Activated CD8-positive, alpha-beta T cell treated with anti-CD3 and anti-CD28 coated beads for 36 hours (primary cell): ENCODE data around the gene COA8. TPM values are rescaled to one million over a fixed set of nuclear protein-coding genes. Genes with fewer than 3 reads are reported as not detected.

Experiments used
- ATAC-seq: fragments of 200-7000 bp; cut with Tn5 transposase; one replicate; pipeline ENCODE4 v1.10.0; 2021; ENCODE audit warnings: mild to moderate bottlenecking, moderate library complexity
- CTCF ChIA-PET: fragments of 350-600 bp; sonication (Branson Sonifier 250); formaldehyde crosslinking; loops from one replicate; lab custom pipeline; 2021; ENCODE audit warnings: antibody characterized with exemption; lab: Charles Lee
- POLR2A ChIA-PET: fragments of 350-600 bp; sonication (Branson Sonifier 250); formaldehyde crosslinking; loops from one replicate; lab custom pipeline; 2021; ENCODE audit warnings: antibody characterized with exemption; lab: Charles Lee
- DNase-seq: peaks from one replicate; pipeline ENCODE4 v3.0.0-alpha.2; 2020
- H3K27ac Mint-ChIP-seq: one replicate; pipeline ENCODE4 v1.8.0; 2021; ENCODE audit warnings: mild to moderate bottlenecking, mixed read lengths
- H3K27me3 Mint-ChIP-seq: one replicate; pipeline ENCODE4 v1.8.0; 2021; ENCODE audit warnings: mixed read lengths
- H3K36me3 Mint-ChIP-seq: one replicate; pipeline ENCODE4 v1.8.0; 2021; ENCODE audit warnings: low read depth, mixed read lengths
- H3K4me1 Mint-ChIP-seq: one replicate; pipeline ENCODE4 v1.8.0; 2021; ENCODE audit warnings: low read depth, mixed read lengths
- H3K4me3 Mint-ChIP-seq: one replicate; pipeline ENCODE4 v1.8.0; 2021; ENCODE audit warnings: mild to moderate bottlenecking, moderate library complexity, mixed read lengths
- H3K9me3 Mint-ChIP-seq: one replicate; pipeline ENCODE4 v1.8.0; 2021; ENCODE audit warnings: mixed read lengths
- CTCF ChIP-seq: fragments of 200-600 bp; IDR thresholded peaks from one replicate; pipeline ENCODE4 v1.8.0; 2022; ENCODE audit warnings: antibody characterized with exemption, mild to moderate bottlenecking
- intact Hi-C: fragments of 100-400 bp; cut with micrococcal nuclease; formaldehyde crosslinking; loops from one replicate; pipeline ENCODE4 v1.10.0; 2022
- total RNA-seq, 2 experiments: library from RNA; stranded (reverse); gene quantifications; one replicate each; pipeline ENCODE4 v1.2.3, GENCODE V29; 2021

COA8 gene
- total RNA-seq, 2 experiments from 2014 or later, result 40.3 to 45.6 TPM

GRCh38 chr14:103555559-103556337, 7.0 kb upstream of the COA8 start:
- no peaks in the 10 kb centered on the region for H3K27me3 Mint-ChIP-seq
- ATAC-seq (no peak), DNase-seq (no peak)
- ChIA-PET POLR2A (no interaction called here), CTCF (interaction anchor here (0.6 to 2.5 kb wide), 2 partner anchors 13 to 1849 kb away, joined by 3 to 9 read pairs; no protein-coding TSS in a partner anchor)
- H3K27ac Mint-ChIP-seq, result no peak overlapping the region
- no peaks in the 10 kb centered on the region for H3K9me3 Mint-ChIP-seq
- peaks cover 37% of the 10 kb centered on the region for H3K4me1 Mint-ChIP-seq
- intact Hi-C loops, result no loop called here
- no peak overlapping the region for H3K4me3 Mint-ChIP-seq
- TF ChIP-seq CTCF, result no peak
- peaks cover 32% of the 10 kb centered on the region for H3K36me3 Mint-ChIP-seq

- TF ChIP-seq CTCF, result no peak
- ATAC-seq (no peak), DNase-seq (no peak)
- Mint-ChIP-seq H3K4me3 (no peak overlapping the region), H3K27me3 (no peaks in the 10 kb centered on the region), H3K4me1 (peaks cover 46% of the 10 kb centered on the region), H3K36me3 (peaks cover 40% of the 10 kb centered on the region), H3K9me3 (no peaks in the 10 kb centered on the region), H3K27ac (peak overlapping the region; percentile 9)
- CTCF ChIA-PET, result interaction anchor here (1.1 to 4.1 kb wide), 4 partner anchors 11 to 123 kb away, joined by 3 to 19 read pairs (median 8); no protein-coding TSS in a partner anchor
- POLR2A ChIA-PET, result interaction anchor here (0.9 to 3.1 kb wide), 3 partner anchors 10 to 221 kb away, joined by 3 to 10 read pairs (median 4); no protein-coding TSS in a partner anchor
- intact Hi-C loops, result no loop called here
Observed at GRCh38 chr14:103556946-103557758, 5.6 kb upstream of the COA8 start.

GRCh38 chr14:103558071-103558882, 4.5 kb upstream of the COA8 start:
- Mint-ChIP-seq H3K27me3 (no peaks in the 10 kb centered on the region), H3K36me3 (peaks cover 41% of the 10 kb centered on the region), H3K4me1 (peaks cover 46% of the 10 kb centered on the region), H3K9me3 (no peaks in the 10 kb centered on the region), H3K4me3 (no peak overlapping the region), H3K27ac (peak overlapping the region; percentile 52)
- DNase-seq (no peak), ATAC-seq (no peak)
- ChIA-PET POLR2A (interaction anchor here (0.6 to 3.1 kb wide), 6 partner anchors 11 to 522 kb away, joined by 3 to 10 read pairs (median 4); no protein-coding TSS in a partner anchor), CTCF (interaction anchor here (1.7 to 4.1 kb wide), 4 partner anchors 10 to 40 kb away, joined by 4 to 19 read pairs (median 8); no protein-coding TSS in a partner anchor)
- intact Hi-C loops, result no loop called here
- TF ChIP-seq CTCF, result no peak

- DNase-seq (no peak), ATAC-seq (no peak)
- peaks cover 44% of the 10 kb centered on the region for H3K36me3 Mint-ChIP-seq
- no peaks in the 10 kb centered on the region for H3K27me3 Mint-ChIP-seq
- H3K9me3 Mint-ChIP-seq, result no peaks in the 10 kb centered on the region
- peaks cover 53% of the 10 kb centered on the region for H3K4me1 Mint-ChIP-seq
- ChIA-PET POLR2A (interaction anchor here (1.0 to 3.1 kb wide), 2 partner anchors 19 to 23 kb away, joined by 3 to 10 read pairs; no protein-coding TSS in a partner anchor), CTCF (interaction anchor here (1.3 to 4.1 kb wide), 3 partner anchors 13 to 41 kb away, joined by 4 to 19 read pairs (median 6); no protein-coding TSS in a partner anchor)
- no peak for TF ChIP-seq CTCF
- intact Hi-C loops, result no loop called here
- no peak overlapping the region for H3K27ac Mint-ChIP-seq
- no peak overlapping the region for H3K4me3 Mint-ChIP-seq
Observed at GRCh38 chr14:103559766-103560165, 3.0 kb upstream of the COA8 start.
